Heart left ventricle (tissue), 13 donors: ENCODE results near the gene DCDC2B.

ENCODE experiments used
- CTCF ChIP-seq, 12 donors: fragments of 200-600 bp; sonication (generic) in 4 of 12; IDR thresholded peaks; one replicate each; pipeline versions ENCODE4 v1.5.0 to v1.8.0; 2018 to 2022; ENCODE audit warnings: antibody characterized with exemption in 12 of 12, mild to moderate bottlenecking in 5 of 12
- POLR2A ChIP-seq, 2 donors: fragments of 450-650 bp; IDR thresholded peaks; one replicate each; pipeline ENCODE4 v1.6.1; 2017; ENCODE audit warnings: antibody characterized with exemption in 2 of 2, mild to moderate bottlenecking in 2 of 2, moderate library complexity in 2 of 2
- donor health status: ischemic (EF 13 %, LVEDD 7.1; RV severe dilation, severe dysfunction).
- donor health status: DM: no; HTN: yes; CAD: no.
- donor health status: DM: no; HTN: no; CAD: no.
- donor health status: ischemic (EF 25% LVEDD 6.9; RV normal size, moderate dysfunction).
- donor health status: ischemic (EF 25% LVEDD 5.7; RV mildly dilated, moderate dysfunction).
- donor health status: ischemic (EF 35%, LVEDD 5.7; RV mildly dilated, moderate dysfunction).
- donor health status: nonischemic (EF 11% LVEDD 7.7; RV severe dilation, severe dysfunction).
- donor health status: DM: yes; HTN: yes; CAD: no.
- donor health status: PGD.
- donor health status: ischemic (EF 29% LVEDD 5.4; RV normal size, mild dysfunction).
- donor health status: nonischemic (EF 23%, LVEDD 6.1; RV moderate dilation, normal function).

GRCh38 chr1:32208891-32209328 is at the start of gene DCDC2B:
- no peak for TF ChIP-seq CTCF (IDR thresholded peaks at IDR 0.05)
- no peak for TF ChIP-seq POLR2A (IDR thresholded peaks at IDR 0.05)
